Upper lobe of left lung (tissue), 6 donors: ENCODE results near the gene DTNB. TPM values are rescaled to one million over a fixed set of nuclear protein-coding genes. Genes with fewer than 3 reads are reported as not detected.
A peak's percentile ranks its signal among the peaks of the same experiment; 100 is the strongest.
"Not testable (repeated sequence)": the region's sequence is repeated elsewhere in the genome, so short reads cannot be mapped to it uniquely, and the experiment has no call there.

Experiments used
- ATAC-seq, 2 donors: fragments of 200-7000 bp; cut with Tn5 transposase; one replicate each; pipeline ENCODE4 v1.9.1; 2022; ENCODE audit warnings: mild to moderate bottlenecking in 2 of 2, moderate library complexity in 2 of 2; ENCODE audit not compliant: low FRiP score in 2 of 2
- DNase-seq, 2 donors: peaks; one replicate each; pipeline ENCODE4 v3.0.0-alpha.2; 2019 to 2020
- H3K27ac ChIP-seq, 4 donors: fragments of 200-600 bp; sonication (generic); one replicate each; pipeline ENCODE4 v1.5.1; 2016 to 2019
- H3K27me3 ChIP-seq, 4 donors: fragments of 200-600 bp; sonication (generic); one replicate each; pipeline ENCODE4 v1.5.1; 2017 to 2019
- H3K36me3 ChIP-seq, 4 donors: fragments of 200-600 bp; sonication (generic); one replicate each; pipeline ENCODE4 v1.5.1; 2016 to 2019
- H3K4me1 ChIP-seq, 4 donors: fragments of 200-600 bp; sonication (generic); one replicate each; pipeline ENCODE4 v1.5.1; 2018 to 2019
- H3K4me3 ChIP-seq, 4 donors: fragments of 200-600 bp; sonication (generic); one replicate each; pipeline ENCODE4 v1.5.1; 2017 to 2019; ENCODE audit warnings: mild to moderate bottlenecking in 2 of 4, moderate library complexity in 1 of 4
- H3K9me3 ChIP-seq, 4 donors: fragments of 200-600 bp; sonication (generic); one replicate each; pipeline ENCODE4 v1.5.1; 2018 to 2019
- CTCF ChIP-seq, 6 experiments: fragments of 450-650 bp in 4 of 6; fragments of 200-600 bp in 2 of 6; sonication (generic) in 2 of 6; IDR thresholded peaks; one replicate each; pipeline ENCODE4 v1.5.1; 2016 to 2019; ENCODE audit warnings: antibody characterized with exemption in 6 of 6
- EP300 ChIP-seq, 4 donors: sonication (generic); formaldehyde crosslinking; IDR thresholded peaks; one replicate each; pipeline ENCODE4 v1.5.1; 2017; ENCODE audit warnings: antibody characterized with exemption in 4 of 4, control low read depth in 2 of 4
- POLR2A ChIP-seq, 4 donors: fragments of 450-650 bp; IDR thresholded peaks; one replicate each; pipeline ENCODE4 v1.5.1; 2016 to 2017; ENCODE audit warnings: antibody characterized with exemption in 4 of 4, mild to moderate bottlenecking in 2 of 4
- POLR2AphosphoS5 ChIP-seq, 2 donors: sonication (generic); formaldehyde crosslinking; IDR thresholded peaks; one replicate each; pipeline ENCODE4 v1.5.1; 2017; ENCODE audit warnings: antibody characterized with exemption in 2 of 2
- WGBS, 2 donors: methylation state at CpG; one replicate each; pipeline ENCODE4 v1.1.5; 2017 to 2018; 5-methylcytosine and 5-hydroxymethylcytosine counted together
- total RNA-seq, 6 donors: library from RNA; depleted of rRNA in 4 of 6; stranded (reverse); fragments of >200 nt in 4 of 6; gene quantifications; one replicate each; pipeline versions ENCODE4 v1.1.0 to v1.2.1, GENCODE V29; 2016 to 2021
- donor health status: DM: no; HTN: no; CAD: no; lungs with moderate emphysema.
- donor health status: DM: no; HTN: yes; CAD: no; lungs with severe emphysema.

DTNB gene
- total RNA-seq, 6 donors from 2014 or later = 19.3 to 59.7 (median 25.6) TPM

- no peak for ATAC-seq
- H3K27me3 ChIP-seq = no peaks in the 10 kb centered on the region
- H3K4me3 ChIP-seq = no peak overlapping the region
- H3K4me1 ChIP-seq = no peaks in the 10 kb centered on the region
- TF ChIP-seq POLR2AphosphoS5 (IDR thresholded peaks at IDR 0.05) = no peak
- TF ChIP-seq CTCF (IDR thresholded peaks at IDR 0.05) = peak in 3 of 6 experiments; percentile 59 to 63 (median 62)
- no peak for DNase-seq
- H3K9me3 ChIP-seq = no peaks in the 10 kb centered on the region
- WGBS, 2 donors = 3 to 10% methylated on average over 1 of the region's 1 CpG
- no peak overlapping the region for H3K27ac ChIP-seq
- H3K36me3 ChIP-seq = no peaks in the 10 kb centered on the region
Measured at GRCh38 chr2:25606892-25607291, 66.5 kb downstream of the DTNB start.

GRCh38 chr2:25602333-25602723 lies 71.0 kb downstream of the DTNB start:
- ATAC-seq = no peak
- no peak for TF ChIP-seq POLR2AphosphoS5 (IDR thresholded peaks at IDR 0.05)
- TF ChIP-seq POLR2A (IDR thresholded peaks at IDR 0.05) = no peak
- no peak for TF ChIP-seq EP300 (IDR thresholded peaks at IDR 0.05)
- no peak for TF ChIP-seq CTCF (IDR thresholded peaks at IDR 0.05)
- no peaks in the 10 kb centered on the region for H3K27me3 ChIP-seq
- H3K9me3 ChIP-seq = no peaks in the 10 kb centered on the region
- DNase-seq = no peak
- H3K4me1 ChIP-seq = no peaks in the 10 kb centered on the region
- no peak overlapping the region for H3K27ac ChIP-seq
- no peak overlapping the region for H3K4me3 ChIP-seq
- H3K36me3 ChIP-seq = no peaks in the 10 kb centered on the region

GRCh38 chr2:25601711-25602332 lies 71.6 kb downstream of the DTNB start:
- not testable (repeated sequence) for H3K27me3 ChIP-seq, DNase-seq, H3K27ac ChIP-seq, ATAC-seq, H3K4me3 ChIP-seq, H3K36me3 ChIP-seq, H3K4me1 ChIP-seq, H3K9me3 ChIP-seq
- 93 to 94% methylated on average over 9 of the region's 9 CpGs for WGBS, 2 donors

GRCh38 chr2:25598911-25599310 lies 74.5 kb downstream of the DTNB start:
- WGBS, 2 donors = 80 to 92% methylated on average over 4 of the region's 4 CpGs
- TF ChIP-seq POLR2A (IDR thresholded peaks at IDR 0.05) (no peak), CTCF (IDR thresholded peaks at IDR 0.05) (no peak), POLR2AphosphoS5 (IDR thresholded peaks at IDR 0.05) (no peak), EP300 (IDR thresholded peaks at IDR 0.05) (no peak)
- DNase-seq (no peak), ATAC-seq (no peak)
- Histone ChIP-seq H3K9me3 (no peaks in the 10 kb centered on the region), H3K27me3 (no peaks in the 10 kb centered on the region), H3K27ac (no peak overlapping the region), H3K4me1 (no peaks in the 10 kb centered on the region), H3K36me3 (no peaks in the 10 kb centered on the region), H3K4me3 (no peak overlapping the region)

GRCh38 chr2:25598332-25598731 lies 75.0 kb downstream of the DTNB start:
- H3K4me3 ChIP-seq = no peak overlapping the region
- DNase-seq (no peak), ATAC-seq (no peak)
- TF ChIP-seq POLR2A (IDR thresholded peaks at IDR 0.05) = no peak
- no peak for TF ChIP-seq POLR2AphosphoS5 (IDR thresholded peaks at IDR 0.05)
- TF ChIP-seq CTCF (IDR thresholded peaks at IDR 0.05) = no peak
- TF ChIP-seq EP300 (IDR thresholded peaks at IDR 0.05) = no peak
- no peaks in the 10 kb centered on the region for H3K4me1 ChIP-seq
- H3K9me3 ChIP-seq = no peaks in the 10 kb centered on the region
- 93 to 99% methylated on average over 2 of the region's 2 CpGs for WGBS, 2 donors
- no peaks in the 10 kb centered on the region for H3K36me3 ChIP-seq
- H3K27me3 ChIP-seq = no peaks in the 10 kb centered on the region
- no peak overlapping the region for H3K27ac ChIP-seq
